Smooth muscle cell (in vitro differentiated cells): Measurements from ENCODE around the gene SLC5A6. TPM values are rescaled to one million over a fixed set of nuclear protein-coding genes. Genes with fewer than 3 reads are reported as not detected.

Experiments used
- DNase-seq: peaks from one replicate; lab custom pipeline; 2025; ENCODE audit not compliant: unreplicated experiment; lab: John Stamatoyannopoulos, UW
- H2AFZ ChIP-seq: fragments of 200-600 bp; sonication (generic); 2 replicates; pipeline ENCODE4 v1.6.0; 2016; ENCODE audit warnings: antibody characterized with exemption, low read depth, mild to moderate bottlenecking
- H3F3A ChIP-seq: fragments of 200-600 bp; sonication (generic); 2 replicates; pipeline ENCODE4 v1.6.0; 2017; ENCODE audit warnings: antibody characterized with exemption, low read depth
- H3K27ac ChIP-seq: fragments of 200-600 bp; sonication (generic); 2 replicates; pipeline ENCODE4 v1.5.1; 2016; ENCODE audit warnings: low read depth, mild to moderate bottlenecking
- H3K27me3 ChIP-seq: fragments of 200-600 bp; sonication (generic); 2 replicates; pipeline ENCODE4 v1.6.1; 2016; ENCODE audit warnings: low read depth, mild to moderate bottlenecking
- H3K36me3 ChIP-seq: fragments of 200-600 bp; sonication (generic); 2 replicates; pipeline ENCODE4 v1.5.1; 2016; ENCODE audit warnings: low read depth
- H3K4me1 ChIP-seq: fragments of 200-600 bp; sonication (generic); 2 replicates; pipeline ENCODE4 v1.5.1; 2016; ENCODE audit warnings: low read depth
- H3K4me2 ChIP-seq: fragments of 200-600 bp; sonication (generic); 2 replicates; pipeline ENCODE4 v1.6.0; 2016; ENCODE audit warnings: mild to moderate bottlenecking
- H3K4me3 ChIP-seq: fragments of 200-600 bp; sonication (generic); 2 replicates; pipeline ENCODE4 v1.5.1; 2016; ENCODE audit warnings: mild to moderate bottlenecking
- H3K79me2 ChIP-seq: fragments of 200-600 bp; sonication (generic); 2 replicates; pipeline ENCODE4 v1.6.0; 2016; ENCODE audit warnings: low read depth, mild to moderate bottlenecking
- H3K9ac ChIP-seq: fragments of 200-600 bp; sonication (generic); 2 replicates; pipeline ENCODE4 v1.6.0; 2016; ENCODE audit warnings: low read depth
- H3K9me3 ChIP-seq: fragments of 200-600 bp; sonication (generic); replicated peaks from 2 replicates; pipeline ENCODE4 v1.5.1; 2016; ENCODE audit warnings: low read depth
- H4K20me1 ChIP-seq: fragments of 200-600 bp; sonication (generic); 2 replicates; pipeline ENCODE4 v1.6.0; 2016; ENCODE audit warnings: low read depth
- WGBS: methylation state at CpG from one replicate; pipeline ENCODE4 v1.1.7; 2016; ENCODE audit warnings: low lambda C conversion rate; 5-methylcytosine and 5-hydroxymethylcytosine counted together
- polyA plus RNA-seq: library from polyadenylated mRNA; unstranded; fragments of >200 nt; fragmentation: Nextera tagmentation; extraction: Ambion mirVana; gene quantifications from 2 replicates; pipeline ENCODE4 v1.2.1, GENCODE V29; 2016
- total RNA-seq: library from RNA; depleted of rRNA; stranded (reverse); fragments of >200 nt; gene quantifications from 2 replicates; pipeline ENCODE4 v1.2.3, GENCODE V29; 2014
- TF ChIP-seq, protein P1 (sequence below): fragments of 200-600 bp; sonication (generic); IDR thresholded peaks from 2 replicates; pipeline ENCODE4 v1.5.1; 2017; ENCODE audit warnings: borderline replicate concordance, mild to moderate bottlenecking, antibody characterized with exemption; ENCODE audit not compliant: insufficient read depth, poor library complexity, severe bottlenecking

The SLC5A6 gene
- total and polyA plus RNA-seq, 2 experiments from 2014 or later: 25.7 to 32.3 TPM

DNA sequence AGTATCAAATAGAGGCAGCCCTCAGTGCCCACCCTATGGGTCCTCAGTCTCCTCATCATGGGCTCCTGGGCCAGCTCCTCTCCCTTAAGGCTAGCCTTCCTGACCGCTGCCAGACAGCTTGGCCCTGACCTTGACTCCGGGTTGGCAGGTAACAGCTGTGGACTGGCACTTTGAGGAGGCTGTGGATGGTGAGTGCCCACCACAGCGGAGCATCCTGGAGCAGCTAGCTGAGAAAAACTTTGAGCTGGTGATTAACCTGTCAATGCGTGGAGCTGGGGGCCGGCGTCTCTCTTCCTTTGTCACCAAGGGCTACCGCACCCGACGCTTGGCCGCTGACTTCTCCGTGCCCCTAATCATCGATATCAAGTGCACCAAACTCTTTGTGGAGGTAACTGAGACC, 24.1 kb upstream of the SLC5A6 start:
- no peaks in the 10 kb centered on the region for H3K9me3 ChIP-seq
- no peak overlapping the region for H2AFZ ChIP-seq
- no peak overlapping the region for H3K27ac ChIP-seq
- H3K4me2 ChIP-seq: no peak overlapping the region
- no peak for DNase-seq
- H3K9ac ChIP-seq: no peak overlapping the region
- no peaks in the 10 kb centered on the region for H4K20me1 ChIP-seq
- no peak overlapping the region for H3K4me3 ChIP-seq
- 98% methylated on average over 12 of the region's 12 CpGs for WGBS
- no peaks in the 10 kb centered on the region for H3K79me2 ChIP-seq
- H3K4me1 ChIP-seq: no peaks in the 10 kb centered on the region
- TF ChIP-seq, protein P1, sequence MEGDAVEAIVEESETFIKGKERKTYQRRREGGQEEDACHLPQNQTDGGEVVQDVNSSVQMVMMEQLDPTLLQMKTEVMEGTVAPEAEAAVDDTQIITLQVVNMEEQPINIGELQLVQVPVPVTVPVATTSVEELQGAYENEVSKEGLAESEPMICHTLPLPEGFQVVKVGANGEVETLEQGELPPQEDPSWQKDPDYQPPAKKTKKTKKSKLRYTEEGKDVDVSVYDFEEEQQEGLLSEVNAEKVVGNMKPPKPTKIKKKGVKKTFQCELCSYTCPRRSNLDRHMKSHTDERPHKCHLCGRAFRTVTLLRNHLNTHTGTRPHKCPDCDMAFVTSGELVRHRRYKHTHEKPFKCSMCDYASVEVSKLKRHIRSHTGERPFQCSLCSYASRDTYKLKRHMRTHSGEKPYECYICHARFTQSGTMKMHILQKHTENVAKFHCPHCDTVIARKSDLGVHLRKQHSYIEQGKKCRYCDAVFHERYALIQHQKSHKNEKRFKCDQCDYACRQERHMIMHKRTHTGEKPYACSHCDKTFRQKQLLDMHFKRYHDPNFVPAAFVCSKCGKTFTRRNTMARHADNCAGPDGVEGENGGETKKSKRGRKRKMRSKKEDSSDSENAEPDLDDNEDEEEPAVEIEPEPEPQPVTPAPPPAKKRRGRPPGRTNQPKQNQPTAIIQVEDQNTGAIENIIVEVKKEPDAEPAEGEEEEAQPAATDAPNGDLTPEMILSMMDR: no peak
- peaks cover 4% of the 10 kb centered on the region for H3K36me3 ChIP-seq
- no peaks in the 10 kb centered on the region for H3K27me3 ChIP-seq
- no peaks in the 10 kb centered on the region for H3F3A ChIP-seq

DNA sequence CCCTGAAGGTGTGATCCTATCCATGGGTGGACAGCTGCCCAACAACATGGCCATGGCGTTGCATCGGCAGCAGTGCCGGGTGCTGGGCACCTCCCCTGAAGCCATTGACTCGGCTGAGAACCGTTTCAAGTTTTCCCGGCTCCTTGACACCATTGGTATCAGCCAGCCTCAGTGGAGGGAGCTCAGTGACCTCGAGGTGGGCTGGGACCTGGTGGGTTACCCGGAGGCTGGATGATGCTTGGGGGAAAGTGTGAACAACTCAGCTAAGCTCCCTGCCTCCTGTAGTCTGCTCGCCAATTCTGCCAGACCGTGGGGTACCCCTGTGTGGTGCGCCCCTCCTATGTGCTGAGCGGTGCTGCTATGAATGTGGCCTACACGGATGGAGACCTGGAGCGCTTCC, 21.3 kb upstream of the SLC5A6 start:
- DNase-seq: no peak
- Histone ChIP-seq H3K27me3 (no peaks in the 10 kb centered on the region), H3K9me3 (no peaks in the 10 kb centered on the region), H3K4me1 (no peaks in the 10 kb centered on the region), H3K79me2 (no peaks in the 10 kb centered on the region), H2AFZ (no peak overlapping the region), H3K4me3 (no peak overlapping the region), H3K9ac (no peak overlapping the region), H3K4me2 (no peak overlapping the region), H3K27ac (no peak overlapping the region), H4K20me1 (no peaks in the 10 kb centered on the region), H3K36me3 (peaks cover 5% of the 10 kb centered on the region), H3F3A (no peaks in the 10 kb centered on the region)
- TF ChIP-seq, protein P1: no peak
- WGBS: 98% methylated on average over 14 of the region's 14 CpGs

DNA sequence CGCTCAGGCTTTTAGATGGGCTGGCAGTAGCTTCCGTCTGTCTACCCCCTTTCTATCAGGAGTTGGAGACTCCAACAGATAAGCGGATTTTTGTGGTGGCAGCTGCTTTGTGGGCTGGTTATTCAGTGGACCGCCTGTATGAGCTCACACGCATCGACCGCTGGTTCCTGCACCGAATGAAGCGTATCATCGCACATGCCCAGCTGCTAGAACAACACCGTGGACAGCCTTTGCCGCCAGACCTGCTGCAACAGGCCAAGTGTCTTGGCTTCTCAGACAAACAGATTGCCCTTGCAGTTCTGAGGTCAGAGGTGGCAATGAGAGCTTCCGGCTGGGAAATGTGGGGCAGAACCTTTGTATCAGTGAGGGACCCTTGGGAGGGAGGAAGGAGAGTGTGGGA, 19.9 kb upstream of the SLC5A6 start:
- no peaks in the 10 kb centered on the region for H3K27me3 ChIP-seq
- no peak for DNase-seq
- no peaks in the 10 kb centered on the region for H3K9me3 ChIP-seq
- no peak overlapping the region for H2AFZ ChIP-seq
- H3K36me3 ChIP-seq: peaks cover 16% of the 10 kb centered on the region
- H3K4me1 ChIP-seq: no peaks in the 10 kb centered on the region
- no peak overlapping the region for H3K27ac ChIP-seq
- H3K9ac ChIP-seq: no peak overlapping the region
- no peak overlapping the region for H3K4me2 ChIP-seq
- no peaks in the 10 kb centered on the region for H3F3A ChIP-seq
- no peaks in the 10 kb centered on the region for H4K20me1 ChIP-seq
- WGBS: 94% methylated on average over 13 of the region's 13 CpGs
- TF ChIP-seq, protein P1: no peak
- no peaks in the 10 kb centered on the region for H3K79me2 ChIP-seq
- H3K4me3 ChIP-seq: no peak overlapping the region

DNA sequence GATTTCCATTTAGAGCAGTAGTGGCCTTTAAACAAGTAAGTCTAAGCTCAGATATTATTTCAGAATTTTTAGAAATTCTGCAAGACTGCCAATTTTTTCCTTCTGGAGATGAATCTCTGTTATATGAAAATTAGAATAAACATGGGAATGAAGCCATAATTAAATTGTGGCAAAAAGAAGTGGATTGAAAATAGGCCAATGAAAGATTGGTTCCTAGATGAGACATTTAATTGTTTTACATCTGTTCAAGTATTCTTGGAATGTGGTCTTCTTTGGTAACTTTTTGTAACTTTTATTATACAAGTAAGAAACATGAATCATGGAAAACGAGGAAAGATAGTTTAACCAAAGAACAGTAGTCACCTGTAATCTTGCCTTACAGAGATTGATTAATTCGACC, 15.4 kb upstream of the SLC5A6 start:
- H2AFZ ChIP-seq: no peak overlapping the region
- H3K9me3 ChIP-seq: no peaks in the 10 kb centered on the region
- H3K4me2 ChIP-seq: no peak overlapping the region
- H3F3A ChIP-seq: no peaks in the 10 kb centered on the region
- 94% methylated on average over 2 of the region's 2 CpGs for WGBS
- H3K27ac ChIP-seq: no peak overlapping the region
- no peaks in the 10 kb centered on the region for H4K20me1 ChIP-seq
- no peak overlapping the region for H3K9ac ChIP-seq
- DNase-seq: no peak
- H3K36me3 ChIP-seq: peaks cover 17% of the 10 kb centered on the region
- no peaks in the 10 kb centered on the region for H3K79me2 ChIP-seq
- H3K4me1 ChIP-seq: no peaks in the 10 kb centered on the region
- H3K4me3 ChIP-seq: no peak overlapping the region
- no peaks in the 10 kb centered on the region for H3K27me3 ChIP-seq
- TF ChIP-seq, protein P1: no peak
